Activated CD4-positive, alpha-beta memory T cell treated with anti-CD3 and anti-CD28 coated beads, Interleukin-2, amount 10 ng/mL, durations not matched to agents 7 days and 5 days (primary cell): ENCODE results near the gene FNDC3B. TPM values are rescaled to one million over a fixed set of nuclear protein-coding genes. Genes with fewer than 3 reads are reported as not detected.

Experiments
- CTCF ChIA-PET: fragments of 350-600 bp; sonication (Branson Sonifier 250); formaldehyde crosslinking; loops from one replicate; lab custom pipeline; 2021; ENCODE audit warnings: antibody characterized with exemption, inconsistent platforms; lab: Charles Lee
- POLR2A ChIA-PET: fragments of 350-600 bp; sonication (Branson Sonifier 250); formaldehyde crosslinking; loops from one replicate; lab custom pipeline; 2021; ENCODE audit warnings: antibody characterized with exemption; lab: Charles Lee
- DNase-seq: peaks from one replicate; pipeline ENCODE4 v3.0.0-alpha.2; 2020
- H3K27ac Mint-ChIP-seq: one replicate; pipeline ENCODE4 v1.8.0; 2021; ENCODE audit warnings: mild to moderate bottlenecking, mixed read lengths
- H3K27me3 Mint-ChIP-seq: one replicate; pipeline ENCODE4 v1.8.0; 2021; ENCODE audit warnings: mixed read lengths
- H3K36me3 Mint-ChIP-seq: one replicate; pipeline ENCODE4 v1.8.0; 2021; ENCODE audit warnings: low read depth, mixed read lengths
- H3K4me1 Mint-ChIP-seq: one replicate; pipeline ENCODE4 v1.8.0; 2021; ENCODE audit warnings: mixed read lengths
- H3K4me3 Mint-ChIP-seq: one replicate; pipeline ENCODE4 v1.8.0; 2021; ENCODE audit warnings: mild to moderate bottlenecking, mixed read lengths
- H3K9me3 Mint-ChIP-seq: one replicate; pipeline ENCODE4 v1.8.0; 2021; ENCODE audit warnings: mixed read lengths
- total RNA-seq, 2 experiments: library from RNA; stranded (reverse); gene quantifications; one replicate each; pipeline ENCODE4 v1.2.3, GENCODE V29; 2021

Gene FNDC3B
- total RNA-seq, 2 experiments from 2014 or later: 21.6 to 21.8 TPM

DNA sequence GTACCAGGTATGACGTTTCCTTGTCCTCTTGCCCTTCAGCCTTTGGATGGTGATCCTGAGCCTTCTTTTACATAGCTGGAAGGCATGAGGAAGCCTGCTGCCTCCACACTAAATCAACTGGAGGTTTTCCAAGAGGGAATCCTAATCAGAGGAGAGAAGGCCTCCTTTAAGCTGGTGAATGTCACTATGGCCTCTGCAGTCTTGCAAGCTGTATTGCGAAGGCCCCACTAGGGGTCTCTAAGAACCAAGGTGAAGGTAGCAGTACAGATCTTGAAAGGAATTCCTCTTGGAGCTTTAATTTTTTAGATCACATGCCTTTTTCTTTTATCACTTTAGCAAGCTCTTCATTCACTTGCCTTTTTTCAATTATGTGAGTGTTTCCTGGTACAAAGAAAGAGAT, 289.7 kb downstream of the FNDC3B start:
- no peaks in the 10 kb centered on the region for H3K27me3 Mint-ChIP-seq
- no peak overlapping the region for H3K4me3 Mint-ChIP-seq
- peaks cover 12% of the 10 kb centered on the region for H3K4me1 Mint-ChIP-seq
- H3K27ac Mint-ChIP-seq: no peak overlapping the region
- DNase-seq: no peak
- peaks cover 22% of the 10 kb centered on the region for H3K36me3 Mint-ChIP-seq
- CTCF ChIA-PET: interaction anchor here (0.6 to 2.6 kb wide), 5 partner anchors 8 to 344 kb away, joined by 3 to 6 read pairs (median 4); no protein-coding TSS in a partner anchor
- POLR2A ChIA-PET: no interaction called here
- H3K9me3 Mint-ChIP-seq: no peaks in the 10 kb centered on the region

DNA sequence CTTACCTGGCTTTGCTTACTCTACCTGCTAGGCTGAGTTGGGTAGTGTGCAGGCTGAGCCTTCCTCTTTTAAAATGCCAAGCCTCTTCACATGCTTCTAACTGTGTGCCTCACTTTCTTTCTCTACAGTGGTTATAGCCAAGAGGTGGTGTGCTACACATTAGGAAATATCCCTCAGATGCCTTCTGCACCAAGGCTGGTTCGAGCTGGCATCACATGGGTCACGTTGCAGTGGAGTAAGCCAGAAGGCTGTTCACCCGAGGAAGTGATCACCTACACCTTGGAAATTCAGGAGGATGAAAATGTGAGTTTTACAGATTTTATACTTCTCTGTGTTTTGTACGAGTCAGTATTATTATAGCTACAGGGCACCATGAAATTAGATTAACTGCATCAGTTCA, 291.0 kb downstream of the FNDC3B start:
- peaks cover 10% of the 10 kb centered on the region for H3K4me1 Mint-ChIP-seq
- CTCF ChIA-PET: interaction anchor here (0.7 to 2.7 kb wide), 7 partner anchors 12 to 337 kb away, joined by 3 to 13 read pairs (median 5); no protein-coding TSS in a partner anchor
- H3K36me3 Mint-ChIP-seq: peaks cover 20% of the 10 kb centered on the region
- H3K27ac Mint-ChIP-seq: no peak overlapping the region
- no peak overlapping the region for H3K4me3 Mint-ChIP-seq
- no peaks in the 10 kb centered on the region for H3K27me3 Mint-ChIP-seq
- POLR2A ChIA-PET: no interaction called here
- no peak for DNase-seq
- no peaks in the 10 kb centered on the region for H3K9me3 Mint-ChIP-seq

DNA sequence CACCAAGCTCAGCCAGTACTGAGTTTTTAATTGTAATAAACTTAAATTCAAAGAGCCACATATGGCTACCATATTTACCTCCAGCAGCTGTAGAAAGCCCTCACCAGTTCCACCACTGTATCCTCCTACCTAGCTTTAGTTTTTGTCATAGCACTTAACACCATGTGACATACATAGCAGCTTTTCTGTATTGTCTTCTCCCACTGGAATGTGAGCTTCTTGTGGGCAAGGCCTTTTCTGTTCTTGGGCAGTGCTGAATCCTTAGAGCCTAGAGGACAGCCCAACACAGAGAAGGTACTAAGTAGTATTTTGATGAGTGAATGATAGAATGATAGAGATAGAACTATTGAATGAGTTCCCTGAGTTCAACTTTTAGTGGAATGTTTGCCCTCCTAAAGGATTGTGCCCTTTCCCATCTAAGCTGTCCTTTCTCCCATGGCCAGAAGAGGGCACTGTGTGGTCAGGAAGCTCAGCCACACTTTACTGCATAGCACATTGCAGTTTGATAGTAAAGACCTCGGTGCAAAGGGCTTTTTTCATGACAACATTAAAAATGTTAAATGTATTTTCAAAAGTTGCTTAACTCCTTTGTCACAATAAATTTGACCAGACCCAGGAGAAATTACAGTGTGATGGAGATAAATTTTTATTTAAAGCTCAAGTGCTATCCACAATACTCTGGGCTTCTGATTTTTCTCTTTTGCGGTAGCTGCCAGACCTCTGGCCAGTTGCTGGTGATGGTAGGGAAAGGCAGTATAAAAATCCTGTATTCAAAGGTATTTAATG, 293.1 kb downstream of the FNDC3B start:
- peaks cover 10% of the 10 kb centered on the region for H3K4me1 Mint-ChIP-seq
- no peak overlapping the region for H3K4me3 Mint-ChIP-seq
- peaks cover 16% of the 10 kb centered on the region for H3K36me3 Mint-ChIP-seq
- H3K27me3 Mint-ChIP-seq: no peaks in the 10 kb centered on the region
- POLR2A ChIA-PET: interaction anchor here (1.8 kb wide), 1 partner anchor 225 kb away, joined by 6 read pairs; no protein-coding TSS in a partner anchor
- peak; percentile 55 for DNase-seq
- CTCF ChIA-PET: interaction anchor here (0.5 to 2.7 kb wide), 57 partner anchors 9 to 1020 kb away, joined by 3 to 38 read pairs (median 4); partner anchors contain the start of gene ECT2
- H3K9me3 Mint-ChIP-seq: no peaks in the 10 kb centered on the region
- H3K27ac Mint-ChIP-seq: no peak overlapping the region

- peaks cover 16% of the 10 kb centered on the region for H3K36me3 Mint-ChIP-seq
- POLR2A ChIA-PET: interaction anchor here (1.8 kb wide), 1 partner anchor 225 kb away, joined by 6 read pairs; no protein-coding TSS in a partner anchor
- no peak overlapping the region for H3K4me3 Mint-ChIP-seq
- no peaks in the 10 kb centered on the region for H3K9me3 Mint-ChIP-seq
- no peak overlapping the region for H3K27ac Mint-ChIP-seq
- no peaks in the 10 kb centered on the region for H3K27me3 Mint-ChIP-seq
- CTCF ChIA-PET: interaction anchor here (0.5 to 2.7 kb wide), 47 partner anchors 8 to 683 kb away, joined by 3 to 38 read pairs (median 4); no protein-coding TSS in a partner anchor
- DNase-seq: no peak
- H3K4me1 Mint-ChIP-seq: peaks cover 10% of the 10 kb centered on the region
Observed at GRCh38 chr3:172333042-172333377, 293.6 kb downstream of the FNDC3B start.

- Mint-ChIP-seq H3K9me3 (no peaks in the 10 kb centered on the region), H3K36me3 (peaks cover 16% of the 10 kb centered on the region), H3K4me3 (no peak overlapping the region), H3K27me3 (no peaks in the 10 kb centered on the region), H3K27ac (no peak overlapping the region), H3K4me1 (peaks cover 10% of the 10 kb centered on the region)
- ChIA-PET POLR2A (no interaction called here), CTCF (interaction anchor here (0.8 to 2.1 kb wide), 7 partner anchors 8 to 1227 kb away, joined by 3 to 28 read pairs (median 3); no protein-coding TSS in a partner anchor)
- DNase-seq: no peak
Observed at GRCh38 chr3:172333692-172334457, 294.5 kb downstream of the FNDC3B start.

DNA sequence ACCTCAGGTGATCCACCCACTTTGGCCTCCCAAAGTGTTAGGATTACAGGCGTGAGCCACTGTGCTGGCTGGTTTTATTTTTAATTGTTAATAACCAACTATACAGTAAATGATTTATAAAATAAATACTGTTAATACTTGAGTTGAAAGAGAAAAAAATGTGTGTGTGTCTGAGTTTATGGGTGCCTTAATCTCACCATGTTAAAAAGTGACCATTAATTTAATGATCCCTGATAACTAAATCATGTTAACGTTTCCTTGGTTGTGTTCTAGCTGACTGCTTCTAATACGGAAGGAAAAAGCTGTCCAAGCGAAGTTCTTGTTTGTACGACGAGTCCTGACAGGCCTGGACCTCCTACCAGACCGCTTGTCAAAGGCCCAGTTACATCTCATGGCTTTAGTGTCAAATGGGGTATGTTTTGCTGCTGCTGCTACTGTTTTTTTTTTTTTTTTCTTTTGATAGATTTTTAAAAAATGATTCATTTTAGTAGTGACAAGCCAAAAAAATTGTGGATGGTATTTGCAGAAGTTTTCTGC, 295.4 kb downstream of the FNDC3B start:
- Mint-ChIP-seq H3K36me3 (peaks cover 16% of the 10 kb centered on the region), H3K27ac (no peak overlapping the region), H3K27me3 (no peaks in the 10 kb centered on the region), H3K4me3 (no peak overlapping the region), H3K9me3 (no peaks in the 10 kb centered on the region), H3K4me1 (peaks cover 10% of the 10 kb centered on the region)
- ChIA-PET POLR2A (no interaction called here), CTCF (interaction anchor here (1.0 to 1.1 kb wide), 4 partner anchors 143 to 1228 kb away, joined by 3 read pairs; no protein-coding TSS in a partner anchor)
- DNase-seq: no peak

- Mint-ChIP-seq H3K4me1 (no peaks in the 10 kb centered on the region), H3K9me3 (no peaks in the 10 kb centered on the region), H3K27ac (no peak overlapping the region), H3K27me3 (no peaks in the 10 kb centered on the region), H3K36me3 (peaks cover 9% of the 10 kb centered on the region), H3K4me3 (no peak overlapping the region)
- DNase-seq: no peak
- POLR2A ChIA-PET: no interaction called here
- CTCF ChIA-PET: interaction anchor here (0.6 to 4.6 kb wide), 13 partner anchors 7 to 1378 kb away, joined by 3 to 44 read pairs (median 4); no protein-coding TSS in a partner anchor
Observed at GRCh38 chr3:172339892-172340291, 300.5 kb downstream of the FNDC3B start.

- Mint-ChIP-seq H3K4me3 (no peak overlapping the region), H3K4me1 (no peaks in the 10 kb centered on the region), H3K9me3 (no peaks in the 10 kb centered on the region), H3K36me3 (peaks cover 14% of the 10 kb centered on the region), H3K27ac (no peak overlapping the region), H3K27me3 (no peaks in the 10 kb centered on the region)
- ChIA-PET CTCF (interaction anchor here (0.5 to 4.6 kb wide), 29 partner anchors 8 to 1379 kb away, joined by 3 to 44 read pairs (median 4); no protein-coding TSS in a partner anchor), POLR2A (no interaction called here)
- DNase-seq: no peak
Observed at GRCh38 chr3:172340583-172340982, 301.2 kb downstream of the FNDC3B start.

DNA sequence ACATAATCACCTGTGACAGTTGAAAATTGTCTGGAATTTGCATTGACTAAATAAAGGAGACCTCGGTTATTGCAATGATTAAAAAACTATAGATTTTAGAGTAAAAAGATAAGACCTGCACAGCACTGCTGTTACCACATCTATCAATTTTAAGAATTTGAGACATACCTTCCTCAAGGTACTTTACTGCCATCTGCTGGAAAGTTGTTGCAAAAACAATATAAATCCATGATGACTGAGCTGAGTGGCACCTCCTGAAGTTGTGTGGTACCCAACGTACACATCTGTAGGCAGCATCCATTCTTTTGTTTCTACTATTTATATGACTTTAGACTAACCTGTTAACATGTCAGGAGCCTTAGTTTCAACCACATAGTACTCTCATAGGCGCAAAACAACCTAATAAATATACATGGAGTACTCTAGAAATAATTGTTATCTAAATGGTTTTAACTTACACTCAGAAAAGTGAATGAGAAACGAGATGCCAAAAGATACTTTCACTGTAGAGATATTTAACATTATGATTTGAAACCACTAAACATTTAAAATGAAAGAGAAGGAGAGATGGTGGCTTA, 302.2 kb downstream of the FNDC3B start:
- H3K4me3 Mint-ChIP-seq: no peak overlapping the region
- H3K4me1 Mint-ChIP-seq: no peaks in the 10 kb centered on the region
- H3K9me3 Mint-ChIP-seq: no peaks in the 10 kb centered on the region
- peaks cover 14% of the 10 kb centered on the region for H3K36me3 Mint-ChIP-seq
- POLR2A ChIA-PET: interaction anchor here (1.0 kb wide), 1 partner anchor 569 kb away, joined by 3 read pairs; no protein-coding TSS in a partner anchor
- H3K27me3 Mint-ChIP-seq: no peaks in the 10 kb centered on the region
- no peak overlapping the region for H3K27ac Mint-ChIP-seq
- CTCF ChIA-PET: interaction anchor here (0.6 to 4.6 kb wide), 42 partner anchors 9 to 727 kb away, joined by 3 to 44 read pairs (median 3); no protein-coding TSS in a partner anchor
- DNase-seq: no peak

GRCh38 chr3:172342097-172342659, 302.8 kb downstream of the FNDC3B start:
- Mint-ChIP-seq H3K27me3 (no peaks in the 10 kb centered on the region), H3K27ac (no peak overlapping the region), H3K4me1 (no peaks in the 10 kb centered on the region), H3K36me3 (peaks cover 17% of the 10 kb centered on the region), H3K4me3 (no peak overlapping the region), H3K9me3 (no peaks in the 10 kb centered on the region)
- POLR2A ChIA-PET: interaction anchor here (1.0 kb wide), 1 partner anchor 569 kb away, joined by 3 read pairs; no protein-coding TSS in a partner anchor
- DNase-seq: no peak
- CTCF ChIA-PET: interaction anchor here (0.6 to 4.6 kb wide), 35 partner anchors 9 to 728 kb away, joined by 3 to 44 read pairs (median 3); no protein-coding TSS in a partner anchor

GRCh38 chr3:172343117-172343516, 303.7 kb downstream of the FNDC3B start:
- ChIA-PET POLR2A (no interaction called here), CTCF (interaction anchor here (4.6 kb wide), 1 partner anchor 325 kb away, joined by 44 read pairs; no protein-coding TSS in a partner anchor)
- no peak for DNase-seq
- peaks cover 23% of the 10 kb centered on the region for H3K36me3 Mint-ChIP-seq
- no peaks in the 10 kb centered on the region for H3K9me3 Mint-ChIP-seq
- H3K4me3 Mint-ChIP-seq: no peak overlapping the region
- H3K27me3 Mint-ChIP-seq: no peaks in the 10 kb centered on the region
- H3K4me1 Mint-ChIP-seq: no peaks in the 10 kb centered on the region
- no peak overlapping the region for H3K27ac Mint-ChIP-seq

DNA sequence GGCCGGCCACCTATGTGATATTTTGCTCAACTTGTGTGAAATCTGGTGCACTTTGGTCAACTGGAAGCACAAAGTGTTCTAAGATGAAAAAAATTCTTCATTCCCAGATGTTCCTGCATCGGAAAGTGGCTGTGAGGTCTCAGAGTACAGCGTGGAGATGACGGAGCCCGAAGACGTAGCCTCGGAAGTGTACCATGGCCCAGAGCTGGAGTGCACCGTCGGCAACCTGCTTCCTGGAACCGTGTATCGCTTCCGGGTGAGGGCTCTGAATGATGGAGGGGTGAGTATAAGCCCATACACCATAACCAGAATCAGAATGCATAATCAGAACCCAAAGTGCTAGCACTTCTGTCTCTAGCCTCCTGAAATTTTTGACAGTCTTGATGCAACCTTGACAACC, 304.6 kb downstream of the FNDC3B start:
- ChIA-PET CTCF (no interaction called here), POLR2A (no interaction called here)
- no peaks in the 10 kb centered on the region for H3K27me3 Mint-ChIP-seq
- no peak overlapping the region for H3K4me3 Mint-ChIP-seq
- H3K4me1 Mint-ChIP-seq: no peaks in the 10 kb centered on the region
- H3K36me3 Mint-ChIP-seq: peaks cover 28% of the 10 kb centered on the region
- DNase-seq: no peak
- H3K9me3 Mint-ChIP-seq: no peaks in the 10 kb centered on the region
- no peak overlapping the region for H3K27ac Mint-ChIP-seq
